Epithelial cell of proximal tubule (primary cell): ENCODE measurements around the gene AXIN1. TPM values are rescaled to one million over a fixed set of nuclear protein-coding genes. Genes with fewer than 3 reads are reported as not detected.

Experiments
- DNase-seq: peaks from one replicate; pipeline ENCODE4 v3.0.0-alpha.2; 2011; ENCODE audit warnings: low read depth
- H3K4me3 ChIP-seq: 2 replicates; pipeline ENCODE4 v1.5.1; 2011; ENCODE audit warnings: low read depth, mild to moderate bottlenecking, low read length
- total RNA-seq: library from RNA; depleted of rRNA; stranded (reverse); fragments of >200 nt; gene quantifications from 2 replicates; pipeline ENCODE4 v1.2.3, GENCODE V29; 2015
- TF ChIP-seq, protein P1 (sequence below): conservative IDR thresholded peaks from 2 replicates; pipeline ENCODE4 v1.5.1; 2012; ENCODE audit warnings: low read depth, mild to moderate bottlenecking, low read length

Gene AXIN1
- total RNA-seq, 1 donor from 2014 or later = 36.0 TPM

DNA sequence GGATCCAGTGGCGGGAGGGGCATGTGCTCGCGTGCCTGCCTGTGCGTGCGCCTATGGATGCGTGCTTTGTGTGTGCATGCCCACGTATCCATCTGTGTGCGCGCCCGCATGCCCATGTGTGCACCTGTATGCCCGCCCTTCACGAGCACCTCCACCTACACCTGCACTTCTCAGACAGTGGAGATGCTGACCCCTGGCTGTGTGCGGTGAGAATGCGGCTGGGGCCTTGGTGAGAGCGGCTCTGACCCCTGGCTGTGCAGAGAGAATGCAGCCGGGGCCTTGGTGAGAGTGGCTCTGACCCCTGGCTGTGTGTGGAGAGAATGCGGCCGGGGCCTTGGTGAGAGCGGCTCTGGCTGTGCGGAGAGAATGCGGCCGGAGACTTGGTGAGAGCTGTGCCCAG, 33.9 kb downstream of the AXIN1 start:
- DNase-seq = no peak
- H3K4me3 ChIP-seq = no peak overlapping the region
- TF ChIP-seq, protein P1, sequence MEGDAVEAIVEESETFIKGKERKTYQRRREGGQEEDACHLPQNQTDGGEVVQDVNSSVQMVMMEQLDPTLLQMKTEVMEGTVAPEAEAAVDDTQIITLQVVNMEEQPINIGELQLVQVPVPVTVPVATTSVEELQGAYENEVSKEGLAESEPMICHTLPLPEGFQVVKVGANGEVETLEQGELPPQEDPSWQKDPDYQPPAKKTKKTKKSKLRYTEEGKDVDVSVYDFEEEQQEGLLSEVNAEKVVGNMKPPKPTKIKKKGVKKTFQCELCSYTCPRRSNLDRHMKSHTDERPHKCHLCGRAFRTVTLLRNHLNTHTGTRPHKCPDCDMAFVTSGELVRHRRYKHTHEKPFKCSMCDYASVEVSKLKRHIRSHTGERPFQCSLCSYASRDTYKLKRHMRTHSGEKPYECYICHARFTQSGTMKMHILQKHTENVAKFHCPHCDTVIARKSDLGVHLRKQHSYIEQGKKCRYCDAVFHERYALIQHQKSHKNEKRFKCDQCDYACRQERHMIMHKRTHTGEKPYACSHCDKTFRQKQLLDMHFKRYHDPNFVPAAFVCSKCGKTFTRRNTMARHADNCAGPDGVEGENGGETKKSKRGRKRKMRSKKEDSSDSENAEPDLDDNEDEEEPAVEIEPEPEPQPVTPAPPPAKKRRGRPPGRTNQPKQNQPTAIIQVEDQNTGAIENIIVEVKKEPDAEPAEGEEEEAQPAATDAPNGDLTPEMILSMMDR = no peak

GRCh38 chr16:317583-317982, 34.9 kb downstream of the AXIN1 start:
- TF ChIP-seq, protein P1 = no peak
- no peak overlapping the region for H3K4me3 ChIP-seq
- no peak for DNase-seq

DNA sequence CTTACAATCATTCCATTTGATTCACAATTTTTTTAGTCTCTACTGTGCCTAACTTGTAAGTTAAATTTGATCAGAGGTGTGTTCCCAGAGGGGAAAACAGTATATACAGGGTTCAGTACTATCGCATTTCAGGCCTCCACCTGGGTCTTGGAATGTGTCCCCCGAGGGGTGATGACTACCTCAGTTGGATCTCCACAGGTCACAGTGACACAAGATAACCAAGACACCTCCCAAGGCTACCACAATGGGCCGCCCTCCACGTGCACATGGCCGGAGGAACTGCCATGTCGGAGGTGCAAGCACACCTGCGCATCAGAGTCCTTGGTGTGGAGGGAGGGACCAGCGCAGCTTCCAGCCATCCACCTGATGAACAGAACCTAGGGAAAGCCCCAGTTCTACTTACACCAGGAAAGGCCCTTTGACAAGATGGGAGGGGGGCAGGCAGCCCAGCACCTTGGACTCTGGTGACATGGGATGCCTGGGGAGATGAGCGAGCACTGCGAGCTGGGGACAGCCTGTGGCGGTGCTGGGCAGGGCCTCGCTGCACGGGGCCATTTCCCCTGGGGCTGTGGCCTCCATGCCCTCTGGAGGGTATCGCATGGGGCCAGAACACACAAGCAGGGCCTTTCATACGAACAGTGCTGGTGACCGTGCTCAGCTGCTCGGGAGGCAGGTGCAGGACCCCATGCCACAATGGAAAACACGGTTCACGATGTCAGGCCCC, 35.6 kb downstream of the AXIN1 start:
- DNase-seq = no peak
- TF ChIP-seq, protein P1 = no peak

DNA sequence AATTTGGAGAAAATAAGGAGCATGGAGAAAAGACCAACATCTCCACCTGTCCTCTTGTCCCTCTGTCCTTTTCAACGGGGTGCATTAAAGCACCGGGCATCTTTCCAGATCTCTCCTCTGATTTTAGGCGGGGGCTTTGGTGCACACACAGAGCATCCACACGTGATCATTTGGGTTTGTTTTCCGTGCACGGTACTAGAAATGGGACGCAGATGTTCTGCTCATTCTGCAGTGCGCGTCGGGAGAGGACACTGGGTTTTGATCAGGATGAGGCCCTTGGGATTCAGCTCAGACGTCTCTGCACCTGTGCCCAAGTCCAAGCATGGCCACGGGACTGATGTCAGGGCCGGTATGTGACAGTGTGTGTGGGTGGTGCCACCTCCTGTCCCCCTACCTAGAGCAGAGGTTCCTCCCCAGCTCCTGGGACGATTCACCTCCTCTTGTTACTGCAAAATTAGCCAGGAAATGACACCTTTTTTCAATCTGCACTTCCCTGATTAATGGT, 37.7 kb downstream of the AXIN1 start:
- no peak overlapping the region for H3K4me3 ChIP-seq
- no peak for DNase-seq
- TF ChIP-seq, protein P1 = no peak

More for the DNA sequence above, 35.6 kb downstream of the AXIN1 start:
- H3K4me3 ChIP-seq = no peak overlapping the region

DNA sequence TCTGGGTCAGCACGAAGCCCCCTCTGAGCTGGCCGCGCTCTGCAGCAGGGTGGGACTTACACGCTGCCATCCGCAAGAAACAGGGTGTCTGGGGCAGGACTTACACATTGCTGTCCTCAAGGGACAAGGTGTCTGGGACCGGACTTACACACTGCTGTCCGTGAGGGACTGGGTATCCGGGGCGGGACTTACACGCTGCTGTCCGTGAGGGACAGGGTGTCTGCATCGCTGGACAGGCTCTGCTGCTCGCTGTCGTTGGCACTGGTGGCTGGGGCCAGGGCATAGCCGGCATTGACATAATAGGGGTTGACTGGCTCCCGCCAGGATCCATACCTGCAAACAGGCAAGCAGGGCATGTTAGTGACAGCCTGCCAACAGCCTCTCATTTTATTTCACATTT, 38.2 kb downstream of the AXIN1 start:
- DNase-seq = no peak
- no peak overlapping the region for H3K4me3 ChIP-seq
- TF ChIP-seq, protein P1 = no peak

GRCh38 chr16:311725-312124, 40.8 kb downstream of the AXIN1 start:
- no peak for DNase-seq
- no peak overlapping the region for H3K4me3 ChIP-seq
- TF ChIP-seq, protein P1 = no peak

GRCh38 chr16:309476-309875, 43.0 kb downstream of the AXIN1 start:
- DNase-seq = no peak
- TF ChIP-seq, protein P1 = no peak
- H3K4me3 ChIP-seq = no peak overlapping the region
